Measurements from ENCODE around the gene CDC42EP4.
A peak's percentile ranks its signal among the peaks of the same experiment; 100 is the strongest.

DNA sequence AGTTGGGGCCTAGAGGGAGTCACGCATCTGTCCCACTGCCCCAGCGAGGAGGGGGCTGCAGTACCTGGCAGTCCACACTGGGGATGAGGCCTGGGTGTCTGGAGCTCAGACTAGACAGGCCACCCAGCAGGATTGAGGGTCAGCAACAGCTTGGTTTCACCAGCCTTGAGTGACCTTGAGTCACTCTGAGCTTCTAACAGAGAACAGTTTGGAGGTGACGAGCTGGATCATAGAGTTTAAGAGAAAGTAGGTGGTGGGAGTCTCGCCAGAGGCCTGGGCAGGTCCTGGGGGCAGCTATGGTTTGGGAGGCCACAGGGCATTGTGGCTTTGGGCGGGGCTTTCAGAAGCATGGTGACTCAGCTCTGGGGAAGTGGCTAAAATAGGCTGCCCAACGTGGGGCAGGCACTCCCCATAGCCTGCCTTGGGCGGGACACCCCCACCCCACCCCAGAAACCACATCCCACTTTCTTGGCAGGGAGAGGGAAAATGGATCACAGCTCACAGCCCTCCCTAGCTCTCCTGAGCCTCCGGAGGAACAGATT is 20.5 kb downstream of the CDC42EP4 start:
- TF ChIP-seq DPF2 (IDR thresholded peaks at IDR 0.05) (peak; percentile 61; the same call in 1 of the 2 replicates), MAZ (CRISPR knock-in tag; conservative IDR thresholded peaks at IDR 0.05 in 1 of 2, IDR thresholded peaks at IDR 0.05 in 1 of 2) (peak; percentile 55 to 57; a peak in 2 of 4 replicates), ZNF24 (IDR thresholded peaks at IDR 0.05) (no peak), PHB2 (IDR thresholded peaks at IDR 0.05; ENCODE audit: low read depth) (no peak), SP1 (CRISPR knock-in tag; IDR thresholded peaks at IDR 0.05) (0 out of 2 replicates have a peak, but pooled peaks have one; percentile 40), ZNF449 (CRISPR knock-in tag; IDR thresholded peaks at IDR 0.05) (no peak), U2AF2 (optimal IDR thresholded peaks at IDR 0.05; ENCODE audit: low read depth, low read length) (no peak), MTA3 (IDR thresholded peaks at IDR 0.05; ENCODE audit: borderline replicate concordance) (no peak), CREBBP (IDR thresholded peaks at IDR 0.05; ENCODE audit: low read depth, low read length) (no peak), U2AF1 (optimal IDR thresholded peaks at IDR 0.05; ENCODE audit: low read depth, low read length) (no peak), ETS2 (tag; IDR thresholded peaks at IDR 0.05; ENCODE audit: borderline replicate concordance, poor library complexity, severe bottlenecking) (no peak), ZNF830 (CRISPR knock-in tag; IDR thresholded peaks at IDR 0.05) (no peak)
- TF ChIP-seq, protein P1, sequence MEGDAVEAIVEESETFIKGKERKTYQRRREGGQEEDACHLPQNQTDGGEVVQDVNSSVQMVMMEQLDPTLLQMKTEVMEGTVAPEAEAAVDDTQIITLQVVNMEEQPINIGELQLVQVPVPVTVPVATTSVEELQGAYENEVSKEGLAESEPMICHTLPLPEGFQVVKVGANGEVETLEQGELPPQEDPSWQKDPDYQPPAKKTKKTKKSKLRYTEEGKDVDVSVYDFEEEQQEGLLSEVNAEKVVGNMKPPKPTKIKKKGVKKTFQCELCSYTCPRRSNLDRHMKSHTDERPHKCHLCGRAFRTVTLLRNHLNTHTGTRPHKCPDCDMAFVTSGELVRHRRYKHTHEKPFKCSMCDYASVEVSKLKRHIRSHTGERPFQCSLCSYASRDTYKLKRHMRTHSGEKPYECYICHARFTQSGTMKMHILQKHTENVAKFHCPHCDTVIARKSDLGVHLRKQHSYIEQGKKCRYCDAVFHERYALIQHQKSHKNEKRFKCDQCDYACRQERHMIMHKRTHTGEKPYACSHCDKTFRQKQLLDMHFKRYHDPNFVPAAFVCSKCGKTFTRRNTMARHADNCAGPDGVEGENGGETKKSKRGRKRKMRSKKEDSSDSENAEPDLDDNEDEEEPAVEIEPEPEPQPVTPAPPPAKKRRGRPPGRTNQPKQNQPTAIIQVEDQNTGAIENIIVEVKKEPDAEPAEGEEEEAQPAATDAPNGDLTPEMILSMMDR (IDR thresholded peaks at IDR 0.05 in 2 of 3, conservative IDR thresholded peaks at IDR 0.05 in 1 of 3; ENCODE audit: insufficient read depth in 2 of 3, low read depth in 1 of 3, low read length in 3 of 3) = no peak
